SW480 (cell line): ENCODE data around the gene DMAC1.

Experiments used
- DNase-seq: peaks from one replicate; pipeline ENCODE4 v3.0.0-alpha.2; 2016; ENCODE audit warnings: low spot score

Gene DMAC1

GRCh38 chr9:7782400-7783120 lies 17.0 kb downstream of the DMAC1 start:
- DNase-seq: no peak

GRCh38 chr9:7780261-7780988 lies 19.2 kb downstream of the DMAC1 start:
- DNase-seq: no peak

DNA sequence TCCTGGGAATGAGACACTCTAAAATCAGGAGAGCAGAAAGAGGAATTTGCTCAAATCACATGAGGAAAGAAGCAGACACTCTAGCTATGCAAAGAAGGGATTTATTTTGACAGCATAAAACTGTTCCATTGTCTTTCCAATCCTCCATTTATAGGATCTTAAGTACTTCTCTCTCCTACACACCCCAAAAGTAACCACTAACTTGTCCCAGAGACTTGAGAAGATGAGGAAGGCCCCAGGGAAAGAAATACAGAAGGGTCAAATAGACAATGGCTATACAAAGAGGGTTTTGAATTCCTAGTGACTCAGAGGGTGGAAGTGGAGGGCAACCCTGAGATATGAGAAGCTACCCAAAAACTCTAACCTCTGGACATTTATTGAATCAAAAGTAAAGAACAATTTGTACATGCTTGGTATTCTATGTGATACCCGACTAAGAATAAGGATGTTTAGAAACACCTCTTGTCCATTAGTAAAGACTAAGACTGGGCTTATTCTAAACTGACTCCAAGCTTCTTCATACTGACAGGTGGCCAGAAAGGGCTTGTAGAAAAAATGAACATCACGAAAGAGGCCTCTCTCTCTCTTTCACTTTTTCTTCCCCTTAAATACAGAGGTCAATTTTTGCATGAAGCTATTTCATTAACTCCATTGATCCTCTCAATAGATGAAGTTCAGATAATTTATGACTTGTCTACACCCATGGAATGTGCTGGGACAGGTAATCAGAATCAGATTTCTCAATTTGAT lies 20.6 kb downstream of the DMAC1 start:
- DNase-seq: no peak

- no peak for DNase-seq
Measured at GRCh38 chr9:7777771-7778170, 21.8 kb downstream of the DMAC1 start.

GRCh38 chr9:7770111-7770510 lies 29.5 kb downstream of the DMAC1 start:
- DNase-seq: no peak

- no peak for DNase-seq
Measured at GRCh38 chr9:7762600-7762999, 37.0 kb downstream of the DMAC1 start.

GRCh38 chr9:7760014-7760415 lies 39.6 kb downstream of the DMAC1 start:
- no peak for DNase-seq

DNA sequence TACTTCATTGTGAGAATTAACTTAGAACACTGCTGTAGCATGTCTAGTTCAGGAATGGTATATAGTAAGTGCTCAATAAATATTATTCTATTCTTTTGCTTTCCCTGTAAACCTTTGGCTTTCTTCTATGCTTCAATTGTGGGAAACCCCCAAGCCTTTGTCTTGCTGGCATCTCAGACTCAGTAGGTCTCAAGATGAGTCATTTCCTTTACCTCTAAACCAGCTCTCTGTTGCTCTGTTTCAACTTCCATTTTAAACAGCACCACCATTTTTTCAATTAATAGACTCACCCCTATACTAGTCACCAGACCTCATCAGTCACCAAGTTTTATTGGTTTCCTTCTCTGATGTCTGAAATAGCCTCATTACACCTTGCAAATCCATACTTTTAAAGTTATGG lies 43.5 kb downstream of the DMAC1 start:
- no peak for DNase-seq

GRCh38 chr9:7752481-7752880 lies 47.1 kb downstream of the DMAC1 start:
- no peak for DNase-seq
